ENCODE results near the gene IRX4.
"Not testable (repeated sequence)": the region's sequence is repeated elsewhere in the genome, so short reads cannot be mapped to it uniquely, and the experiment has no call there.

The IRX4 gene

GRCh38 chr5:1855075-1855474, 27.6 kb downstream of the IRX4 start:
- no peak for DNase-seq

DNA sequence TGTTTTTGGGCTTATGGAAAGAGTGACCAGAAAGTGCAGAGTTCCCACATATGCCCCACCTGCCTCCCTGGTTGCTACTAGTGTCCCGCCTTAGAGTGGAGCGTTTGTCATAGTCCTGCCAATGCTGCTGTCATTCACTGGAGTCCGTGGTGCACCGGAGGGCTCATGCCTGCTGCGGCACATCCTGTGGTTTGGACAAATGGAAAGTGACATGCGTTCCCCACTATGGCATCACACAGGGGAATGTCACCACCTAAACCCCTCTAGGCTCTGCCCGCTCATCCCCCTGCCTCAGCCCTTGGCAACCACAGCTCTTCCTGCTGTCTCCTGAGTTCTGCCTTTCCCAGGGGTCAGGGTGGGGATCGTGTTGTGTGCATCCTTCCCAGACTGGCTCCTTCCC, 29.2 kb downstream of the IRX4 start:
- no peak for DNase-seq

GRCh38 chr5:1852324-1852947, 30.3 kb downstream of the IRX4 start:
- no peak for DNase-seq

DNA sequence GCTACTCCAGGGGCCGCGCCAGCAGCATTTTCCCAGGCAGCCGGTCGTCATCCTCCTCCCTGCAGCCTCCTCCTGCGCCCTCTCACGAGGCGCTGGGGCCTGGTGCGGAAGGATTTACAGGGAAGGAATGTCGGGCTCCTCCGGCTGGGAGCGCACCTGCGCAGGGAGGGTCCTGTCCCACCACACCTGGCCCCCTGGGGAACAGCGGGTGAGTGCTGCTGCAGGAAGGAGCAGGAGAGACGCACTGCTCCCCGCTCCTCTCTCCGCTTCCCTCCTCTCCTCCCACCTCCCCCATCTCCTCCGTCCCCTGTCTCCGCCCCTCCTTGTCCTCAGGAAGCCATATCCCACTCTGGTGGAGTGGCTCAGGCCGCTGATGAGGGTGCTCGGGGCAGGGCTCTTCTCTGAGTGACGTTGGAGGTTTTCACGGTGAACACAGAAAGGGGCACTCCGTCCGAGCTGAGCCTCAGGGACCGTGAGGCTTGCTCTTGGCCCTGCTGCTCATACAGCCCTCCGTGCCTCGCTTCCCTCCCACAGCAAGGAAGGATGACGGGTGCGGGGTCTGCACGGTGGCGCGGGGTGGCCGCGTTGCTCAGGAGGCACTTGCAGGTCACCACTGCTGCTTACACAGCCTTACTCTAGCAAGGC, 31.3 kb downstream of the IRX4 start:
- DNase-seq, result no peak

GRCh38 chr5:1850324-1851154, 32.2 kb downstream of the IRX4 start:
- no peak for DNase-seq

GRCh38 chr5:1847611-1848010, 35.1 kb downstream of the IRX4 start:
- no peak for DNase-seq

DNA sequence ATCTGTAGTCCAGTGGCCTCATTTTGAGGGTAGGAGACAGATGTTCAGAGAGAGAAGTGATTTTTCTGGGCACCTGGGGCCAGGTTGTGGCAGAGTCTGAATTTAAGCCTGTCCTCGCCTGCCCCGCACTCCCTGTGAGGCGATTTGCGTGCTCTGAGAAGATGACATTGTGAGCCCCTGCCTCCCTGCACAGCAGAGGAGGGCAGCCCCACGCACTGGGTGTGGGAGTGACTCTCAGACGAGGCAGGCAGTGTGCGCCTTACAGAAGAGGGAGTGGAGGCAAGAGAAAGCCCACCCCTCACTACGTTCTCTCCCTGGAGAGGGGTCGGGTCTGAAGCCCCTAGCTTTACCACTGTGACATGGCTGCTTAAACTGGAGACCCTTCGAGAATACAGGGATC, 35.7 kb downstream of the IRX4 start:
- DNase-seq, result no peak

DNA sequence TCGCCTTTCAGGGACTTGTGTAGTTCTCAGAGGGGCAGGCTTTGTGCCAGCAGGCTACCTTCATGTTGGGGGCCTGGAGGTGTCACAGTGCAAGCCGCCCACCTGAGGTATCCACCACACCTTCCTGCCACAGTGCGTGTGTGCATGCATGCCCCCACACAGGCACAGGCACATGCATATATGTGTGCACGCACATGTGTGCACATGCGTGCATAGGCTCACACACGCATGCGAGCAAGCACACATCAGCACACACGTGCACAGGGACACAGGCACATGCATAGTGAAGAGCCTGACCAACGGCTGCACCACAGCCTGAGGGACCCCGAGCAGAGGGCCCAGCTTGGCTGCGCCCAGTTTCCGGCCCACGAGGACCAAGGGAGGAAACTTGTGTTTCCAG, 36.1 kb downstream of the IRX4 start:
- DNase-seq, result no peak

DNA sequence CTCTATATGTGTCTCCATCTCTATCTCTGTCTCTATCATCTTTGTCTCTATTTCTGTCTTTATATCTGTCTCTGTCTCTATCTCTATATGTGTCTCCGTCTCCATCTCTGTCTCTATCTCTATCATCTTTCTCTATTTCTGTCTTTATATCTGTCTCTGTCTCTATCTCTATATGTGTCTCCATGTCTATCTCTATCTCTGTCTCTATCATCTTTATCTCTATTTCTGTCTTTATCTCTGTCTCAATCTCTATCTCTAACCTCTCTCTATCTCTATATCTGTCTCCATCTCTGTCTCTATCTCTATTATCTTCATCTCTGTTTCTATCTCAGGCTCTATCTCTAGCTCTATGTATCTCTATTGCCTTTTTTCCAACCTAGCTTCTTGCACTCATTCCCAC, 37.0 kb downstream of the IRX4 start:
- no peak for DNase-seq

GRCh38 chr5:1844708-1845436, 37.9 kb downstream of the IRX4 start:
- no peak for DNase-seq

DNA sequence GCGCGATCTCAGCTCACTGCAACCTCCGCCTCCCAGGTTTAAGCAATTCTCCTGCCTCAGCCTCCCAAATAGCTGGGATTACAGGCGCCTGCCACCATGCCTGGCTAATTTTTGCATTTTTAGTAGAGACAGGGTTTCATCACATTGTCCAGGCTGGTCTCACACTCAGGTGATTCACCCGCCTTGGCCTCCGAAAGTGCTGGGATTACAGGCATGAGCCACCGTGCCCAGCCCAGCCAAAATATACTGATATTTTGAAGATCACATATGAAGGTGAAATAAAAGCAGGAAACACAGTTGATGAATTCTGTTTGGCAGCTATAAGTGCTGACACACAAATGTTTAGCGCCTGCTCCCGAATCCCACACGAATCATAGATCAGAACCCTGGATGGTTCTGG, 39.0 kb downstream of the IRX4 start:
- DNase-seq, result not testable (repeated sequence)

GRCh38 chr5:1842004-1842819, 40.5 kb downstream of the IRX4 start:
- DNase-seq, result no peak

GRCh38 chr5:1840741-1841521, 41.8 kb downstream of the IRX4 start:
- DNase-seq, result no peak

DNA sequence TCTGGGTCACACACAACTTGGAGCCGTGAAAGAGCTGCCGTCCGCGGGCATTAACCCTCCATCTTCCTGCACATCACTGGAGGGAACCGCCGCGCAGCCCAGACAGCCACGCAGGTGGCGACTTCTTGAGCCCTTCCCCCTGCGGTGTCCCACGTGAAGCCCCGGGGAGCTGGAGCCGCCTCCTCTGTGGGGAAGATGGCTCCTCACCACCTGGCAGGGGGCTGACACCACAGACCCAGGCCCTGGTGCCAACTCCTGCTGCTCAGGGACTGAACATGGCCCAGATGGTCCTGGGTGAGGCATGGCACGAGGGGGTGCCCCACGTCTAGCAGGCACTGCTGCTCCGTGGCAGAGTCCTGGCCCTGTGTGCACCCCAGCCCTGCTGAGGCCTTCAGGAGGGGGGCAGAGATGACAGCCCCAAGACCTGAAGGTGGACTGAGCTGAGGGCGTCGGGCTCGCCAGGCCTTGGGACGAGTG, 42.6 kb downstream of the IRX4 start:
- no peak for DNase-seq

DNA sequence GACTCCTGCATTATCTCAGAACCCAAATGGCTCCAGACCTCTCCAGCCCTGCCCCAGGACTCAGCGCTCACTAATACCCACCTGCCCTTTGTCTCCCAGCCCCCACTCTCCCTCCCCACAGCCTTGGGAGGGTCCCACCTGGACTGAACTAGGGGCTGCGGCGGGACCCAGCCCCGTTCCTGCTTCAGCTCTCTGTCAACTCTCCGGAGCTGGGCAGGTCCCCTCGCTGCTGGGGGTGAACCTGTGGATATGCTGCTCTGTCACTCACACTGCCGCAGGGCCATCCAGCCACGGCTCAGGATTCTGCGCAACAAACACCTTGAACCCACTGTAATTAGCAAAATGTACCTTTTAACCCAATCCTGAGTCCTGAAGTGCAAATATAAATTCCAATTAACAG, 44.7 kb downstream of the IRX4 start:
- no peak for DNase-seq

GRCh38 chr5:1836891-1837880, 45.5 kb downstream of the IRX4 start:
- DNase-seq, result no peak

GRCh38 chr5:1836176-1836890, 46.4 kb downstream of the IRX4 start:
- DNase-seq, result no peak

- no peak for DNase-seq
These were observed 47.3 kb downstream of the IRX4 start for GRCh38 chr5:1835431-1835830.

DNA sequence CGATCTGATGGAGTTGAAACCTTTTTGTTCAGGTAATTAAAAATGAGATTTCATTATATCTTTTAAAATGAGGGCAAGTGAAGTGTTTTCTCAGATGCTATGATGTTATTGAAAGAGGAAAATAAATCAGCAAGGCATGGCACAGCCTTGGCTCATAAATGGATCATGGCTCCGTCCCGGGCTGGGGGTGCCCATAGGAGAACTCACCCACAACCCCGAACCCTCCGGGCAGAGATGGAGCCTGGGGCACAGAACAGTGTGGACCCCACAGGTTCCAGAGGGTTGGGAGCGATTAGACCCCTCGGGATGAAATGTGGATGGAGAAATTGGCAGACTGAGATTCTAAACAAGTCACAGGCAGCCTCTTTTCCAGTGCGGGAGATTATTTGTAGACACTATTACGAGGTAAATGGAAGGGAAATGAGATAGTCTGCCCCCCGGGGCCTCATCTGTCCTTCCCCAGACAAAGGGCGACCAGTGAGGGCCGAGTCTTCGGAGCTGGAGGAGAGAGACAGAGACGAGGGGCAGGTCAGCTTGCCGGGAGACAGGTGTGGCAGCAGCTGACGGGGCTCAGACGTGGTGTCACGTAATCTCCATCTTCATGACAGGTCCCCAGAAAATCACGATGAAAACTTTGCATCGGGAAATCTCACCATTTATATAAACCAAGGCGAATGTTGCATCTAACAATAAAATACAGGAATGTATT, 47.9 kb downstream of the IRX4 start:
- no peak for DNase-seq

Measured in bone marrow (tissue), 2 donors.